ENCODE measurements around the gene ADIRF.
"Not testable (repeated sequence)": the region's sequence is repeated elsewhere in the genome, so short reads cannot be mapped to it uniquely, and the experiment has no call there.

Gene ADIRF

DNA sequence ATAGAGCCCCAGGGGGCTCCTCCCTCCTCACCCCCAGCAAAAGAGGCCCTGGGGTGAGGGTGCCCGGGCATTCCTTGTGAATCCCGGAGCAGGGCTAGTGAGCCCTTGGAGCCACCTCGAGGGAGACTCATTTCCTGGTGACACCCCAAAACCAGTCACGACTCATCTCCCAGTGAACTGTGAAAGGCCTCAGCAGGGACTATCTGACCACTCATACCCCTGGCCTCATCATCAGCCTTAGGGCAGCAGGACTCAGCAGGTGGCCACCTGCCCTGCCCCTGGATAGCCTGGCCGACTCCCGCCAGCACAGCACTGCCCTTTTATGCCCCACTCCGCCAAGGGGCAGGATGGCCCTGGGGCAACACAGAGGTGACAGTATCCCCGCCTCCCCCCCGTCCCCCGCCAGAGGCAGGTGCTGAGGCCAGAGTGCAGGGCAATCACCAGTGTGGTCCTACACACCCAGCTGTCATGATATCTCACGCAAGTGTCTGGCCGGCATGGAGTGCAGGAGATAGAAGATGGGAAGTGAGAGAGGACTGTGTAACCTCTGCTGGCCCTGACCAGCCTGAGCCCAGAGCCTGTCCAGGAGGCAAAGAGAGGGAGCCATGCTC is 6.7 kb upstream of the ADIRF start:
- no peak for FAIRE-seq

DNA sequence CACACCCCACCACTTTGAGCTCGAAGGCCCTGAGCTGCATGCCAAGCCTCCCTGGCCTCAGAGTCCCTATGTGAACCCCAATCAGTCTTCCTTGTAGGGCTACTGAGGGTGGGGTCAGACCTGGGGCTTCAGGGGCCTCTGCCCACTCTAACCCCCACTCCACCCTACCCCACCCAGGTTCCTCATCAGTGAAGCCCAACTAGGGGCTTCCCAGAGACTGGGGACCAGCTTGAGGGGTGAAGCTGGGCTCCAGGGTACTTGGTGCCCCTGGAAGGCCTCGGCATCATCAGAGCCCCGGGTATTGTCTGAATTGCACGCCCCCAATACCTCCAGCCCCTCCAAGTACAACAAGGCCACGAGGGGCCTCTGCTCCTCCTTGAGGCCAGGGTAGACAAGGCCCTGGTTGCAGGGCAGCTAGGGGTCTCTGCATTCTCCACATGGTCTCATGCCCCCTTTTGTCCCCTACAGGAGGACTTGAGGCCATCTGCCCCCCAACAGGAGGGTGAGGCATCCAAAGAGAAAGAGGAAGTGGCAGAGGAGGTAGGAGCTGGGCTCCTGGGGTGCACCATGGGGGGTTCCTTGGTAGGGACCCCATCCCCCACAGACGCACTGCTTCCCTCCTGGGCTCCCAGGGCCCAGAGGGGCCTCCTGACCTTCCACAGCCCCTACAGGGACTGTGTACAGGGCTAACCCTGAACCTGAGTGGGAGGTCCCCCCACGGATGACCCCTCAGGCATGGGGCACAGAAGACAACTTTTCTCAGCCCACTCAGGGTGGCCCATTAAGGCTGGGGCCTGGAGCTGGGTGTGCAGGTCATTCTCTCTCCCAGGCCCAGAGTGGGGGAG is 5.9 kb upstream of the ADIRF start:
- no peak for FAIRE-seq

DNA sequence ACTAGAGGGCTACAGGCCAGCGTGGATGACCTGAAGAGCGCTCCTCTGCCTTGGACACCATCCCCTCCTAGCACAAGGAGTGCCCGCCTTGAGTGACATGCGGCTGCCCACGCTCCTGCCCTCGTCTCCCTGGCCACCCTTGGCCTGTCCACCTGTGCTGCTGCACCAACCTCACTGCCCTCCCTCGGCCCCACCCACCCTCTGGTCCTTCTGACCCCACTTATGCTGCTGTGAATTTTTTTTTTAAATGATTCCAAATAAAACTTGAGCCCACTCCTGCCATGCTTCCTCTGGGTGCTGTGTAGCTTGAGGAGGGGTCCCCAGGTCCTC is 5.3 kb upstream of the ADIRF start:
- FAIRE-seq, result no peak

DNA sequence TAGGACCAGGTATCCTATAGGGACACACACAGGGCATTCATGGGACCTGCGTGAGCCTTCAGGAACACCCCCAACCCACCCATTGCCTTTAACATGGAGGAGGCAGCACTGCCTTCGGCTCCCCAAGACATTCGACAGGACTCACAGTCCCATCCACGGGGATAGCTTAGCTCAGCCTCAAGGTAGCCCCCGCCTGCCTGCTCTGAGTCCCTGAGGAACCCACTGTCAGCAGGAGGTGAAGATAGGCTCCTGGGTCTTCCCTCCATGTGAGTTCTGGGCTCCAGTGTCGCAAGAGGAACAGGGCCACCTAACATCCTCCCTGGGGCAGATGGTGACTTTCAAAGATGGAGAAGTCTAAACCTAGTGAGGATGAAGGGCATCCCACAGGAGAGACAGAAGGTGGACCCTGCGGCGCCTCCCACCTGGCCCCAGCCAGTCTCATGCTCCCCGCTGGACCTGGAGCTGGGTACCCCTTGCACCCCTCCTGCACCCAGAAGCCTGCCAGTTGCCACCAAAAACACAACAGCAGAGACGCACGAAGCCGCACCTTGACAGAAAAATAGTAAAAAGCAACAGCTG is 4.9 kb upstream of the ADIRF start:
- FAIRE-seq, result no peak

DNA sequence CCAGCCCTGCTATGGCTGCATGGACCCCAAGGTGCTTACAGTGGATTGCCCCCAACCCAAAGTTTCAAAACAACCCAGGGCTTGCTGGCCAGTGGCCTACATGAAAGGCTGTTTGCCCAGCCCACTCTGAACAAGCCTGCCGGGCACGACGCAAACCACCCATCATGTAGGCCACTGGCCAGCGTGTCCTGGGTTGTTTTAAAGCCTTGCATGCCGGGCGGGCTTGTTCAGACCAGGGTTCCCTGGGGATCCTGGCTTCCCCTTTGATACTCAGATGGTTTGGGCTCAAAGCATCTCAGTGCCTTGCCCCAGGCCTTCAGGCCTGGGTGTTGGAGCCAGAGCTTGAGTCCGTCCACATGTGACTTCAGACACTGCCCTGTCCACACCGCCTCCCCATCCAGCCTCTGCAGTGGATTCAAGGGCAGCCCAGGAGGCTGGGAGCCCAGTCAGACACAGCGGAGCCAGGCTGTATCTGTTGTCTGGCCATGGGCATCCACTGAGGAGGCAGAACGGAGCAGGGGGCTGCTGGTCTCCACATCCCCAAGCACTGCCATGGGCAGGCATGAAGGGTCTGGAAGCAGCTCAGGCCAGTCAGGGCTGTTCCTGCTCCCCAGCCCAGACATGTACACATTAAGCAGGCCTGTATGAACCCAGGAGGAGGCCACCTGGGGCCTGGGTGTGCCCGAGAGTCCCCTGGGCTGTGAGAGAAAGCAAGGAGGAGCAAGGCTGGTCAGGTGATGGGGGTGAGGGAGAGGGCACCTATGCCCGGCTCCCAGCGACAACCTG is 4.0 kb upstream of the ADIRF start:
- FAIRE-seq, result no peak

DNA sequence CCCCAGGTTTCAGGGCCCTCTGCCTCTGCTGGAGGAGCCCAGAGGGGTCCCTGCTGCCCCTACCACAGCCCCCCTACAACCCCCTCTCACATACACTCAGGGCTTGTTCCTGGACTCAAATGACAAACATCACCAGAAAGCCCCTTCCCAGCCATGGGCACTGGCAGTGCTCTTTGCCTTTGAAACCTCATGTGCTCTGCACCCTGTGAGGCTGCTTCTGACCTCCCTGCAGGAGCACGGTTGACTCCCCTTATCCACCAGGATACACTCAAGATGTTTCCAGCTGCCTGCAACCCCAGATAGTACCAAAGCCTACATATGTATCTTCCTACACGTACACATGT is 3.5 kb upstream of the ADIRF start:
- no peak for FAIRE-seq

DNA sequence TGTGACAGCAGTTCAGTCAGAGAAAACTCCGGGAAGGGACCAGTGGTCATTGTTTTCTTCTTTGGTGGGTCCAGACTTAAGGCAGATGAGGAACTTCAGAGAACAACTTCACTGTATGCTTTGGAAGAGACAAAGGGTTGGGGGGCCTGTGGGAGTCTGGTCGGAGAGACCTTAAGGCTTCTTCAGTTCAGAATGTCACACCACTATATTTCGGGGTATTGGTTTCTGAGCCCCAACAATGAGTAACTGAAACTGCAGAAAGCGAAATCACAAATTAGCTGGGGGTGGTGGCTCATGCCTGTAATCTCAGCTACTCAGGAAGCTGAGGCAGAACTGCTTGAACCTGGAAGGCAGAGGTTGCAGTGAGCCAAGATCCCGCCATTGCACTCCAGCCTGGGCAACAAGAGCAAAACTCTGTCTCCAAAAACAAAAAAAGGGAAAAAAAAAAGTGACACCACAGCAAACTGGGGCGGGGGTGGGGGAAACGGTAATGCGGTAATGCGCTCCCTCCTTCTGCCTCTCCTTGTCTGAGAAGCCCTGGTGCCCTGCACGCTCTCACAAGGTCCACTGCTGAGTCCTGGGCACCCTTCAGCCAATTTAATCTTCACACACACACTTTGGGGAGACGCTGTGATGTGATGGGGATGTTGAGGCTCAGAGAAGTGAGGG is 2.2 kb upstream of the ADIRF start:
- no peak for FAIRE-seq

DNA sequence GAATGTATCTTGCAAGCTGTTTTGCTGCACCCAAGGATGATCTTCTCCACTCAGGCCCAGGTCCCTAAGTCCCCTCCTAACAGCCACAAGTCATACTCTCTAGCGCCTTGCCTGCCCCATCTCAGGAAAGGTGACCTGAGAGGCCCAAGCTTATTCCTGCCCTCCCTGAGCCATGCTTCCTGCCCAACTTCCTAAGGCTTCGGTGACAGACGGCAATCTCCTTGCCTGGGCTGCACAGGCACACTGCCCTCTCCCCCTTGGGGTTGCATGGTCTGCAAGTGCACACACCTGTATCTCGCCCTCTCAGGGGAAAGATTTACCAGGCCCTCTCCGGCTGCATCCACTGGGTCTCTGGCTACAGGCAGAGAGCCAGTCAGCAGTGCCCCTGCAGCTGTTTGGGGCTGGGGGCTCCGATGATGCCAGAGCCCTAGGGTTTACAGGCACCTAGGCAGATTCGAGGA is 771 bp upstream of the ADIRF start:
- no peak for FAIRE-seq

DNA sequence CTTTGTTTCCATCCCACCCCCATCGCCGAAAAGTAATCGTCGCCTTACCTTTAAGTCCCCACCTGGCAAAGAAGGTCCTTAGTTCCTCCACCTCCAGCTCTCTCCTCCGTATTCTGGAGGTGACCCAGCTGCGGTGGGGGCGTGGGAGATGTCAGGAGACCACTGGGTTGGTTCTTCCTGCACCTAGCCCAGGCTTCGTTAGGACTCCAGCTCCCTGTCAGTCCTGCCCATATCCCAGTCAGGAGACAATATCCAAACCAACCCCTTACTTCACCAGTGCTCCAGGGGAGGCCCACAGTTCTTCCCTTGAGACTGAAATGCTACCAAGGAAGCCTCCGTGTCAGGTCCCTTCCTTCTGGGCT is 693 bp downstream of the ADIRF start:
- FAIRE-seq, result no peak

DNA sequence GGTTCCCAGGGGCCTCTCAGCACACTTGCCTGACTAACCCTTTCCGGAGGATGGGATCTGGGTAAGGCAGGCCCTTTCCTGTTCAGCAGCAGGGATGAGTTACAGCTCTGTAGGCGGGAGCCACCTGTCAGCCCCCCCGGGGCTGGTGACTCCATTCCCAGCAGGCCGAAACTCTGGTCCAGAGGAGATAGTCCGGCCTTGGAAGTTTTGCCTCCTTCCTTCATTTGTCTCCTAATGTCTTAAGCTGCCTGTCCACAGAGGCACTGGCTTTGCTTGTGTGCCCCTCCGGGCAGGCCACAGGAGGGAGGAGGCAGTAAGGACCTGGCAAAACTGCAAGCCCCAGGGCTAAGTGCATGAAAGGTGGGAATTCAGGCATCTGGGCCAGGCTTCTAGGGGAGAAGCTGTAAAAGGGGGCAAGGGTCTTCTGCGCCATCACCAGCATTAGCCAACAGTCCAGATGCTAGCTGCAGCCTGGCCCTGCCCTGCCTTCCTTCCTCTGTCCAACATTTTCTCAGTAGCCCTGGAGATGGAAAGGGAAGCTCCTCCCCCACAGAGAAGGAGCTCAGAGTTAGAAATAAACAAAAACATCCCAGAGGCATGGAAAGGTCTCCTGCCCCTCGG is 1.2 kb downstream of the ADIRF start:
- no peak for FAIRE-seq

DNA sequence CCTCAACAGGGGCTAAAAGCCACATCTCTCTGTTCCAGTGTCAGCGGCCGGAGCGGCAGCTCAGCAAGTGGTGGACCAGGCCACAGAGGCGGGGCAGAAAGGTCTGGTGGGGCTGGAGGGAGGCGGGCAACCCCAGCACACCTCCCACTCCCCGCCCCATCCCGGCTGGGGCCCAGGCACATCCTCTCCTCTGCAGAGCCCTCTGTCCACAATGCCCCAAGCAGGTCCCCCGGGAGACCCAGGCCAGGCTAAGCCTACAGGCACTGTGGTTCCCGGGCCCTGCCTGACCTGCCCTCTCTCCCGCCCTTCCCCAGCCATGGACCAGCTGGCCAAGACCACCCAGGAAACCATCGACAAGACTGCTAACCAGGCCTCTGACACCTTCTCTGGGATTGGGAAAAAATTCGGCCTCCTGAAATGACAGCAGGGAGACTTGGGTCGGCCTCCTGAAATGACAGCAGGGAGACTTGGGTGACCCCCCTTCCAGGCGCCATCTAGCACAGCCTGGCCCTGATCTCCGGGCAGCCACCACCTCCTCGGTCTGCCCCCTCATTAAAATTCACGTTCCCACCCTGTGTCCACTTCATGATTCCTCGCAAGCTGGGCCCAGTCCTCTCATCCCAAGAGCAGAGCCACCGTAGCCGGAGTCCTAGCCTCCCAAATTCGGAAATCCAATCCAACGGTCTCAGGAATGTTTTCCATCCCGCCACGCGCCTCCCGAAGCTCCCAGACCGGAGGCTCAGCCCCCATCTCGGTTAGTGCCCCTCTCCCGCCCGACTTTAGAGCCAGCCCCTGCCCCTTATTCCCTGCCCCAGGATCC is 2.1 kb downstream of the ADIRF start:
- FAIRE-seq, result no peak

DNA sequence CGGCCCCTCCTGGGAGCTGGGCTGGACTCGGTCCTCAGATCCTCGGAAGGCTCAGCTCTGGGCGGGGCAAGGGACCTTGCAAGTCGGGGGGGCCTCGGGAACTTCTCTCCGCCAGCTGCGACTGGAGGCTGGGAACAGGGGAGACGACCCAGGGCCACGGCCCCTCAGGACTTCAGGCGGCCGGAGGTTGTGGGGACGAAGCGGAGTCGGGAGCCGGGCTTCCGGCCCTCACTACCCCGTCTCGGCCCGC is 2.6 kb downstream of the ADIRF start:
- no peak for FAIRE-seq

DNA sequence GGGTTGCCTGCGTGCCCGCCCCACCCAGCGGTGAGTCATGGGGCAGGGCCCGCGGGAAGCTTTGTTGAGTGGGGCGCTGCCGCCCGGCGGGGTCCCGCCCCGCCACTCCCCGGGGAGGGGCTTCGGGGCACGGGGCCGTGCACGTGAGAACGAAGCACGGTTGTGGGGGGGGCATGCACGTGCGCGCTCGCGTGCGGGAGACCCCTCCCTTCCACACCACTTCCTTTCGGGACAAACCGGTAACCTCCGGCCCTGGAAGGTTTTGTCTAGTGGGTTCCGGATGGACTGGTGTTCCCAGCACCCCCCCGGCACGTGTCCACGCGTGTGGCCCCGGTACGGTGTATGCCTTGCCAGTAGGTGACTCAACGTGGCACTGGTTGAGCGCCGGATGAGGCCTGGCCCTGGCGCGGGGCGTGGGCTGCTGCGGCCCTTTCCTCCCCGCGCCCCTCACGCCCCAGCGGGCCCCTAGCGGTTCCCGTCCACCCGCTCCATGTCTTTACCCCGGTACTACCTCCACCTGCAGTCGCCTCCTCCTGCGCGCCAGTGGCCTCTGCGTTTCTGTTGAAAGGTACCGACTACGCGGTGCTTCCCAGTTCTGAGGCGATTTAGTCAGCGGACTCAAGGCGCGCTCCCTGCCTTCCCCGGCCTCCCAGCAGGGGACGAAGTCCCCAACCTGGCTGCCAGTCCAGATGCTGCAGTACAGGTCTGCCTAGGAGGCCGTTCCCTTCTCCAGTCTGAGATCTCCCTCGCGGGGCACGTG is 3.1 kb downstream of the ADIRF start:
- FAIRE-seq, result no peak

DNA sequence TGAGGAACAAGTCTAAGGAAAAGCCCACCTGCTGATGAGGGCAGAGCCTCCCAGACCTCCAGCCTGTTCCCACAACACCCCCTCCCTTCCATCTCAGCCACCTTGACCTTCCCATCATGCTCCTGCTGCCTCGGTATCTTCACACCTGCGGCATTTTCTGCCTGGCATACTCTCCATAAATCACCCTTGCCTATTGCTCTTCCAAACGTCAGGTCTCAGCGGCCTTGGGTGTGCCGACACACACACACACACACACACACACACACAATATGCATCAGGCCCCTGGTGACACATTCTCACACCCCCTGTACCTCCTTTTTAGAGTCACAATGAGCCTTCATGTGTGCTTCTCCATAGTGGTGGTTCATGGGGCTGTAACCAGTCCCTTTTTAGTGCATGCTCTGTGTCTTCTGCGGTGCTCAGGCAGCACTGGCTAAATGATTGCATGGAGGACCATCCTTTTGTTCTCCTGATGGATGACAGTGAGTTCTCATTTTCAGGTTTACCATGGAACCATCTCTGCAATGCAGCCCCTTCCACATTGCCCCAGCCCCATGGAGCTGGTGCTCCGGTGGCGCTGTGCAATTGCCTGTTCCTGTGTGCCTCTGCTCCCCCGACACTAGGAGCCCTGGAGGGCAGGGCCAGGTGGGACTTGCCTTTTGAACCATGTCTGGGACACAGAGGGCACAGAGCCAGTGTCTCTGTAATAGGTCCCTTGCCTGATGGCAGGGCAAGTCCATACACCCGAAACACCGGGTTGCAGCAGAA is 4.5 kb downstream of the ADIRF start:
- FAIRE-seq, result no peak

DNA sequence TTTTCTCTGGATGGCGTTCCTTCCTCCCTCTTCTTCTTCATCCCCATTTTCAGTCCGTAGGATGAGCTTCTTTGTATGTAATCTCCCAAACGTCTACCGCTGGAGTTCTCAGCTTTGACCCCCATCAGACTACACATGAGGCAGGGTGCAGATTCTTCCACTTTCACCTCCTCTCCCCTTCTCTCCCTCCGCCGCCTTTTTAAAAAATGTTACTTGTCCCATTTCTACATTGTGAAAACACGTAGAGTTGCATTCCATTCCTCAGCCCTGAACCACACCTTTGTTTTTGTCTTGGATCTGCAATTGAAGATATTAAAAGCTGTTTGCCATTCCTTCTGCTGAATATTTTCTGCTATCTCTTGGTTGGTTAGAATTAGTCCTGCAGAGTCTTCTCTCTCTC is 6.2 kb downstream of the ADIRF start:
- no peak for FAIRE-seq

DNA sequence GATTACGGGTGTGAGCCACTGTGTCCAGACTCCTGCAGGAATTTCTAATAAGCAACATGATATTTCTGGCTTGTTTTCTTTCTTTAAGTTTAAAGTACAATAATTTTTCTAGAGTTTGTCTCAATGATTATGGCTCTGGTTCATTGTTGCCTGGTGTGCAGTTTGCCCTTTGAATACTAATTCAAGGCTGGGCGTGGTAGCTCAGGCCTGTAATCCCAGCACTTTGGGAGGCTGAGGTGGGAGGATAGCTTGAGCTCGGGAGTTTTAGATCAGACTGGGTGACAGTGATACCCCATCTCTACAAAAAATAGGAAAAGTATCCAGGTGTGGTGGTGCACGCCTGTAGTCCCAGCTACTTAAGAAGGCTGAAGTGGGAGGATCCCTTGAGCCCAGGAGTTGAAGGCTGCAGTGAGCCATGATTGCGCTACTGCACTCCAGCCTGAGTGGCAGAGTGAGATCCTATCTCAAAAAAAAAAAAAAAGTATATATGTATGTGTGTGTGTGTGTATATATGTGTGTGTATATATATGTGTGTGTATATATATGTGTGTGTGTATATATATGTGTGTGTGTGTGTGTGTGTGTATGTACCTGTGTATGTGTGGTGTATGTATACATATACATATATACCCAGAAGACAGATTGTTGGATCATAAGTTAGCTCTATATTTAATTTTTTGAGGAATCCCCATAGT is 8.2 kb downstream of the ADIRF start:
- no peak for FAIRE-seq

DNA sequence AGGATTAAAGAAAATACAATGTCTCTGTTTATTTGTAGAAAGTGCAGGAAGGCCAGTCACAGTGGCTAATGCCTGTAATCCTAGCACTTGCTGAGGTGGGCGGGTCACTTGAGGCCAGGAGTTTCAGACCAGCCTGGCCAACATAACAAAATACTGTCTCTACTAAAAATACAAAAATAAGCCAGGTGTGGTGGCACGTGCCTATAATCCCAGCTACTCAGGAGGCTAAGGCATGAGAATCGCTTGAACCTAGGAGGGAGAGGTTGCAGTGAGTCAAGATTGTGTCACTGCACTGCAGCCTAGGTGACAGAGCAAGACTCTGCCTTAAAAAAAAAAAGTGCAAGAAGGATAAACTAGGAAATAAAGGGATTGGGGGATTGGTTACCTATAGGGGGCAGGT is 10.2 kb downstream of the ADIRF start:
- not testable (repeated sequence) for FAIRE-seq

DNA sequence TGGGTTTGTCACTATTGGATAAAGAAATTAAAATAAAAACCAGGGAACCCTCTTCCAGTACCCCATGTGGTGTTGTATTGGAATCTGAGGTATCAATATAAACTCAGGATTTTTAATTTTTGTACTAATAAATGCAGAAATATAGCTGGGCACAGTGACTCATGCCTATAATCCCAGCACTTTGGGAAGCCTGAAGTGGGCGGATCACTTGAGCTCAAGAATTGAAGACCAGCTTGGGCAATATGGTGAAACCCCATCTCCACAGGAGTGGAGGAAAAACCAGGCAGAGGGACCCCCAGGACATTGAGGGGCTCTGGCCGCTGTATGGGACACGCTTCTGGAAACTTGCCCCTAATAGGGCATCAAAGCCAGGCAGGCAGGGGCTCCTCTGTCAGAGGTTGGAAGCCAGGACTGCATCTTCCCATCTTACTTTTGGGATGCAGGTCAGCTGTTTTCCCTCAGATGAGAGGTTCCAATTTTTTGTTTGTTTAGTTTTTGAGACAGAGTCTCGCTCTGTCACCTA is 11.1 kb downstream of the ADIRF start:
- FAIRE-seq, result no peak

DNA sequence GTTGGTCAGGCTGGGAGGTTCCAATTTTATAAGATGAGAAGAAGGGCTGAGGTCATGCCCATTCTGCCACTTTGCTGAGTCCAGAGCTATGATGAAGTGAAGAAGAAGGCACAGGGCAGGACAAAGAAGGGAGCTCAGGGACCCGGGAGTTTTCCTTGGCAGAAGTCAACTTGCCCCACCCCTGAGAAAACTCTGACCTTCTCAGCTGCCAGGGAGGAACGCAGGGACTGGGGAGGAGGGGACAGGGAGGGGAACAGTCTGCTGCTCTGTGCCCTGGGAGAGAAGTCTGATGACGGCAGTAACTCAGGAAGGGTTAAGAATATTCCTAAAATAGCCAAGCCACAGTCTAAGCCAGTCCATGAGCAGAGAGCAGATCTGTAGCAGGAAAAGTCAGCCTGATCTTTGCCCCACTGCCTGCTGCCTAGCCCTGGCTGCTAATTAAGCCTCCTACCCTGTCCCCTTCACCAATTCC is 11.7 kb downstream of the ADIRF start:
- FAIRE-seq, result no peak

Measured in endometrium (tissue), 2 donors.